Measurements from ENCODE around the gene ARHGEF25. TPM values are rescaled to one million over a fixed set of nuclear protein-coding genes. Genes with fewer than 3 reads are reported as not detected.
A peak's percentile ranks its signal among the peaks of the same experiment; 100 is the strongest.

The ARHGEF25 gene
- total RNA-seq, 2 donors from 2014 or later: 12.7 to 20.1 TPM

GRCh38 chr12:57612711-57613426 is 1.6 kb downstream of the ARHGEF25 start:
- no peak overlapping the region for H3K4me3 ChIP-seq (ENCODE audit: low read length)
- H3K27ac ChIP-seq (ENCODE audit: low read depth, low read length): no peak overlapping the region

GRCh38 chr12:57613427-57614109 is 2.3 kb downstream of the ARHGEF25 start:
- Histone ChIP-seq H3K27me3 (ENCODE audit: control insufficient read depth, insufficient read depth, low read length, poor library complexity, severe bottlenecking) (peaks cover 53% of the 10 kb centered on the region), H3K9me3 (ENCODE audit: control insufficient read depth, low read length) (no peaks in the 10 kb centered on the region), H3K36me3 (ENCODE audit: control insufficient read depth, insufficient read depth, low read length) (peaks cover 10% of the 10 kb centered on the region), H3K27ac (ENCODE audit: low read depth, low read length) (no peak overlapping the region), H3K9ac (ENCODE audit: extremely low read depth, low read length, poor library complexity, severe bottlenecking) (no peak overlapping the region), H3K4me1 (ENCODE audit: control insufficient read depth, insufficient read depth, low read length) (no peaks in the 10 kb centered on the region), H3K4me3 (ENCODE audit: low read length) (no peak overlapping the region)
- DNase-seq: no peak
- WGBS, 2 experiments (ENCODE audit: insufficient coverage in 1 of 2, insufficient read length in 1 of 2): 92 to 98% methylated on average over 8 to 10 of the region's 10 CpGs
- Mint-ChIP-seq H3K27ac (no peak overlapping the region), H3K27me3 (ENCODE audit: insufficient read depth) (peaks cover 81% of the 10 kb centered on the region), H3K4me3 (no peak overlapping the region), H3K4me1 (peaks cover 8% of the 10 kb centered on the region), H3K9me3 (no peaks in the 10 kb centered on the region), H3K36me3 (ENCODE audit: low read depth) (peaks cover 20% of the 10 kb centered on the region)
- TF ChIP-seq CTCF (conservative IDR thresholded peaks at IDR 0.05): no peak

More at GRCh38 chr12:57612711-57613426, 1.6 kb downstream of the ARHGEF25 start:
- no peak overlapping the region for H3K9ac ChIP-seq (ENCODE audit: extremely low read depth, low read length, poor library complexity, severe bottlenecking)
- no peaks in the 10 kb centered on the region for H3K4me1 ChIP-seq (ENCODE audit: control insufficient read depth, insufficient read depth, low read length)
- no peak overlapping the region for H3K27ac Mint-ChIP-seq
- peaks cover 74% of the 10 kb centered on the region for H3K27me3 Mint-ChIP-seq (ENCODE audit: insufficient read depth)
- peak overlapping the region; percentile 63 for H3K4me3 Mint-ChIP-seq
- H3K9me3 Mint-ChIP-seq: no peaks in the 10 kb centered on the region
- H3K4me1 Mint-ChIP-seq: peaks cover 8% of the 10 kb centered on the region
- peaks cover 24% of the 10 kb centered on the region for H3K36me3 Mint-ChIP-seq (ENCODE audit: low read depth)
- no peak for TF ChIP-seq CTCF (conservative IDR thresholded peaks at IDR 0.05)
- H3K9me3 ChIP-seq (ENCODE audit: control insufficient read depth, low read length): no peaks in the 10 kb centered on the region
- DNase-seq: peak; percentile 45
- WGBS, 2 experiments (ENCODE audit: insufficient coverage in 1 of 2, insufficient read length in 1 of 2): 88 to 98% methylated on average over 8 to 10 of the region's 10 CpGs
- H3K36me3 ChIP-seq (ENCODE audit: control insufficient read depth, insufficient read depth, low read length): peaks cover 11% of the 10 kb centered on the region
- peaks cover 46% of the 10 kb centered on the region for H3K27me3 ChIP-seq (ENCODE audit: control insufficient read depth, insufficient read depth, low read length, poor library complexity, severe bottlenecking)

GRCh38 chr12:57614178-57614947 is 3.1 kb downstream of the ARHGEF25 start:
- Histone ChIP-seq H3K9ac (ENCODE audit: extremely low read depth, low read length, poor library complexity, severe bottlenecking) (no peak overlapping the region), H3K36me3 (ENCODE audit: control insufficient read depth, insufficient read depth, low read length) (peaks cover 7% of the 10 kb centered on the region), H3K4me3 (ENCODE audit: low read length) (no peak overlapping the region), H3K27me3 (ENCODE audit: control insufficient read depth, insufficient read depth, low read length, poor library complexity, severe bottlenecking) (peaks cover 60% of the 10 kb centered on the region), H3K27ac (ENCODE audit: low read depth, low read length) (no peak overlapping the region), H3K4me1 (ENCODE audit: control insufficient read depth, insufficient read depth, low read length) (no peaks in the 10 kb centered on the region), H3K9me3 (ENCODE audit: control insufficient read depth, low read length) (no peaks in the 10 kb centered on the region)
- peaks cover 18% of the 10 kb centered on the region for H3K36me3 Mint-ChIP-seq (ENCODE audit: low read depth)
- H3K9me3 Mint-ChIP-seq: no peaks in the 10 kb centered on the region
- peaks cover 86% of the 10 kb centered on the region for H3K27me3 Mint-ChIP-seq (ENCODE audit: insufficient read depth)
- peak; percentile 91 for DNase-seq
- H3K4me1 Mint-ChIP-seq: peaks cover 10% of the 10 kb centered on the region
- H3K27ac Mint-ChIP-seq: no peak overlapping the region
- TF ChIP-seq CTCF (conservative IDR thresholded peaks at IDR 0.05): no peak
- no peak overlapping the region for H3K4me3 Mint-ChIP-seq
- 71 to 98% methylated on average over 6 to 14 of the region's 14 CpGs for WGBS, 2 experiments (ENCODE audit: insufficient coverage in 1 of 2, insufficient read length in 1 of 2)

Measured in endodermal cell (in vitro differentiated cells).